Measurements from ENCODE around the gene SKIDA1.

DNA sequence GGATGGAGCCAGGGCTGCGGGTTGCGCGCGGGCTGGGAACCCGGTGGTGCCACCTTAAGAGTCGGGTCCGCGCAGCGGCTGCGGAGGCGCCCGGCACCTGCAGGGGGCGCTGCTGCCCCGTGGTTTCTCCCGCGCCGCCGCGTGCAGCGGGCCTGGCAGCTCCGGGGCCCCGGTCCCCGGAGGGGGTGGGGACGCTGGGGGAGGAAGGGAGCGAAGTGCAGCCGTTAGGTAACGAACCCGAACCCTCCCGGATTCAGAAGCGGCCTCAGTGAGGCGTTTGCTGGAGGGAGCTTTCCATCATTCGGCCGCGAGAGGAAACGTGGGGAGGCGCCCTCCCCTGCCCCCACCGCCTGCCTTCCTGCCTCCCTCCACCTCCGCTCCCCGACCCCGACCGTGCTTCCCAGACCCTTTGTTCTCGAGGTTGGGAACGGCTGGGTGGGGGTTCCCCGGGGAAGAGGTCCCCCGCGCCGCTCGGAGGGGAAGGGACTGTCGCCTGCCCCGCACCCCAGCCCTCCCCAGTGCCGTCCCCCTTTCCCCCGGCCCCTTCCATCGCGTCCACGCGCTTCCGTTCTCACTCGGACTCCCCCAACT lies 29.6 kb downstream of the SKIDA1 start:
- TF ChIP-seq, protein P1, sequence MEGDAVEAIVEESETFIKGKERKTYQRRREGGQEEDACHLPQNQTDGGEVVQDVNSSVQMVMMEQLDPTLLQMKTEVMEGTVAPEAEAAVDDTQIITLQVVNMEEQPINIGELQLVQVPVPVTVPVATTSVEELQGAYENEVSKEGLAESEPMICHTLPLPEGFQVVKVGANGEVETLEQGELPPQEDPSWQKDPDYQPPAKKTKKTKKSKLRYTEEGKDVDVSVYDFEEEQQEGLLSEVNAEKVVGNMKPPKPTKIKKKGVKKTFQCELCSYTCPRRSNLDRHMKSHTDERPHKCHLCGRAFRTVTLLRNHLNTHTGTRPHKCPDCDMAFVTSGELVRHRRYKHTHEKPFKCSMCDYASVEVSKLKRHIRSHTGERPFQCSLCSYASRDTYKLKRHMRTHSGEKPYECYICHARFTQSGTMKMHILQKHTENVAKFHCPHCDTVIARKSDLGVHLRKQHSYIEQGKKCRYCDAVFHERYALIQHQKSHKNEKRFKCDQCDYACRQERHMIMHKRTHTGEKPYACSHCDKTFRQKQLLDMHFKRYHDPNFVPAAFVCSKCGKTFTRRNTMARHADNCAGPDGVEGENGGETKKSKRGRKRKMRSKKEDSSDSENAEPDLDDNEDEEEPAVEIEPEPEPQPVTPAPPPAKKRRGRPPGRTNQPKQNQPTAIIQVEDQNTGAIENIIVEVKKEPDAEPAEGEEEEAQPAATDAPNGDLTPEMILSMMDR (IDR thresholded peaks at IDR 0.05), result peak; percentile 71 to 99 (median 92)
- TF ChIP-seq POLR2A (IDR thresholded peaks at IDR 0.05), result peak in 1 of 2 donors; percentile 77

Measured in adrenal gland (tissue), 5 donors.